GM12874 (cell line): Measurements from ENCODE around the gene SERPINB6.

Experiments used
- TF ChIP-seq, protein P1 (sequence below): IDR thresholded peaks from 2 replicates; pipeline ENCODE4 v1.5.1; 2011; ENCODE audit warnings: low read depth, mild to moderate bottlenecking, control low read depth, low read length, moderate library complexity; ENCODE audit not compliant: insufficient read depth

SERPINB6 gene

DNA sequence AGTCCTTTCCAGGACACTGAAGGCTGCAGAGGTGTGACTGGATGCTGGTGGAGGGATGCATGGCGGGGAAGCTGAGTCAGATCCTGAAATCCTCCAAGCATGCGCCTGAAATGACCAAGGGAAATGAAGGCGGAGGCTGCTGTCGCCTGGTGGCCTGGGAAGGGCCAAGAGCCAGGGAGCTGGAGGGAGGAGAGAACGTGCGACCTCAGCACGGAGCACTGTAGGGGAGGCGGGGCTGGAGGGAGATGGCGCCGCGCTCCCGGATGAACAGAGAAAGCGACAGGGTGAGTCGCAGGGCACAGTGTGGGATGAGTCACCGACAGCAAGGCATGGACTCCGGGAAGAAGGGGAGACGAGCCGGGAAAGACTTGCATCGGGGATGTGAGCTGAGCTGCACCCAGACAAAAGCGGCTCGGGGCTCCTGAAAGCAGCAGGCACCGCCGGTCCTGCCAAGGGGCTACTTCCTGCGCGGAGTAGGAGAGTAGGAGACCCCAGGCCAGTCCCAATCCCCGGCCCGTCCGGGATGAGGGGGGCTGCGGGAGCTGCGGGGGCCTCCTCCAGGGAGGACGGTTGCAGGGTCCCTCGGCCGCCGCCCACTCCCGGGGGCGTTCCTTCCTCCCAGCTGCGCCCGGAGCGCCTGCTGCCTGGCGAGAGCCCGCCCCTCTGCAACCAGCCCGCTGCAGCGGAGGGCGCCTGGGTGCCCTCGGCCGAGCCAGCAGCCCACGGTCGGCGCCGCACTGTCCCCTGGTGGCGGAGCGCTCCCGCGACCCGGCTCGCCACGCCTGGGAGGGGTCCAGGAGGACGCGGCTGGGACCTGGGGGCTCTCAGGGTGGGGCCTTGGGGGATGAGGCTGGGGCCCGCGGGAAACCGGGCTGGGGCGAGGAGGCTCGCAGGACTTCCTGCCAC, 17.3 kb upstream of the SERPINB6 start:
- TF ChIP-seq, protein P1, sequence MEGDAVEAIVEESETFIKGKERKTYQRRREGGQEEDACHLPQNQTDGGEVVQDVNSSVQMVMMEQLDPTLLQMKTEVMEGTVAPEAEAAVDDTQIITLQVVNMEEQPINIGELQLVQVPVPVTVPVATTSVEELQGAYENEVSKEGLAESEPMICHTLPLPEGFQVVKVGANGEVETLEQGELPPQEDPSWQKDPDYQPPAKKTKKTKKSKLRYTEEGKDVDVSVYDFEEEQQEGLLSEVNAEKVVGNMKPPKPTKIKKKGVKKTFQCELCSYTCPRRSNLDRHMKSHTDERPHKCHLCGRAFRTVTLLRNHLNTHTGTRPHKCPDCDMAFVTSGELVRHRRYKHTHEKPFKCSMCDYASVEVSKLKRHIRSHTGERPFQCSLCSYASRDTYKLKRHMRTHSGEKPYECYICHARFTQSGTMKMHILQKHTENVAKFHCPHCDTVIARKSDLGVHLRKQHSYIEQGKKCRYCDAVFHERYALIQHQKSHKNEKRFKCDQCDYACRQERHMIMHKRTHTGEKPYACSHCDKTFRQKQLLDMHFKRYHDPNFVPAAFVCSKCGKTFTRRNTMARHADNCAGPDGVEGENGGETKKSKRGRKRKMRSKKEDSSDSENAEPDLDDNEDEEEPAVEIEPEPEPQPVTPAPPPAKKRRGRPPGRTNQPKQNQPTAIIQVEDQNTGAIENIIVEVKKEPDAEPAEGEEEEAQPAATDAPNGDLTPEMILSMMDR, result peak; percentile 94

- TF ChIP-seq, protein P1, result no peak
Measured at GRCh38 chr6:2988094-2988425, 16.7 kb upstream of the SERPINB6 start.

DNA sequence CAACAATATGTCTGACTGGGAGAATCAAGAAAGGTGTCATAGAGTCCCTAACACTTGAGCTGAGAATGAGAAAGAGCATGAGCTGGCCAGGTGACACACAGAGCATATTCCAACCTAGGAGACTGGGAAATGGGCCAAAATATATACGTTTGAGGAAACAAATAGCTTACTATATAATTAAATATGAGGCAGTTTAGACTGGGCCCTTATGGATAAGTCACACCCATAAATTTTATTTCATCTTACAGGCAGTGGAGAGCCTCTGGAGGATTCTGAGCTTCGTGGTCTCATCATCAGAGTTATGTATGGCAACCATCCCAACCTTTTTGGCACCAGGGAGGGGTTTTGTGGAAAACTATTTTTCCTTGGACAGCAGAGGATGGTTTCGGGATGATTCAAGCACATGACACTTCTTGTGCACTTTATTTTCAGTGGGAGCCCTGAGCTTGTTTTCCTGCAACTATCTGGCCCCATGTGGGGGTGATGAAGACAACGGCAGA, 15.4 kb upstream of the SERPINB6 start:
- TF ChIP-seq, protein P1, result no peak

DNA sequence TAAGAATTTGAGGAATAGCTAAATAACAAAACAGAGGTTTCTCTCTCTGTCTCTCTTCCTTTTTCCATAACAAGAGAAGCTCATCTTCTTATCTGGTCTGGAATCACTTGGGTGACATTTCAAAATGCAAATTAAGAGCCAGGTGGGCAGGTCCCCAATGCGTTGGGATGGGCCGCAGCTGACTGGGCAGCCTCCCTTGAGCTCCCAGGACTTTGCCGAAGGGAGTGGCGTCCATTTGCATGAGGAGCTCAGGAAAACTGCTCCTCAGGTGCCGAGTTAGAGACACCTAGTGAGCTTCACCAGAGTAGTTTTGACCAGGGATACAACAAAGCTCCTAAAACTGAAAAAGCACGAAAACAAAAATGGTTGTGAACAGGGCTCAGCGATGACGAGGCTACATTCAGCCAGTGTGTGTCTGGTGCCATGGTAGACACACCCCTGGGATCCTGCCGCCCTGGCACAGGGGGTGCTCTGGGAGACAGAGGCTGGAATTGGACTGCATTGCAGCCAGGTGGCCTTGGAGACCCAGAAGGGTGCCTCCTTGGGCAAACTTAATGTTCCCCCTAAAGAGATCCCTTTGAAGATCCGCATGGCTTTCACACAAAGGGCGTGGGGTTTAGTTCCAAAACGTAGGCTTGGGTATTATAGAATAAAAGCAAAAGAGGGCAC, 13.5 kb upstream of the SERPINB6 start:
- TF ChIP-seq, protein P1, result no peak

- TF ChIP-seq, protein P1, result no peak
Measured at GRCh38 chr6:2982426-2983117, 11.2 kb upstream of the SERPINB6 start.

DNA sequence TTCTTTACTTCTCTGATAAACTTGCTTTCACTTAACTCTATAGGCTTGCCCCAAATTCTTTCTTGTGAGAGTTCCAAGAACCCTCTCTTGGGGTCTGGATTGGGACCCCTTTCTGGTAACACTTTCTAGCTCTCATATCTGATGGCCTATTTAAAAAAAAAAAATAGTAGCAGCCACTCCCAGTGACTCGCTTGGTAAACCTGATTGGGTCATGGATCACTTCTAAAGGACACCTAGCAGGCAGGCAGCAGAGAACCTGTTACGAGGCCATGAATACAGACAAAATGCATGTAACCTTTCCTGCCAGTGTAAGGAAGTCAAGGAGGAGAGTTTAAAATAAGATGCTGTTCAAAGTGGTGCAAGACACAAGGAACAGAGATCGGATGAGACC, 9.1 kb upstream of the SERPINB6 start:
- TF ChIP-seq, protein P1, result no peak
